Neural progenitor cell (in vitro differentiated cells): Measurements from ENCODE around the gene CD14.

Source experiments
- EZH2phosphoT487 ChIP-seq: fragments of 200-600 bp; sonication (generic); IDR thresholded peaks from 2 replicates; pipeline ENCODE4 v1.6.1; 2017; ENCODE audit warnings: antibody characterized with exemption
- TF ChIP-seq, protein P1 (sequence below): fragments of 200-600 bp; sonication (generic); IDR thresholded peaks from 2 replicates; pipeline ENCODE4 v1.5.1; 2017; ENCODE audit warnings: antibody characterized with exemption, mild to moderate bottlenecking

- TF ChIP-seq, protein P1, sequence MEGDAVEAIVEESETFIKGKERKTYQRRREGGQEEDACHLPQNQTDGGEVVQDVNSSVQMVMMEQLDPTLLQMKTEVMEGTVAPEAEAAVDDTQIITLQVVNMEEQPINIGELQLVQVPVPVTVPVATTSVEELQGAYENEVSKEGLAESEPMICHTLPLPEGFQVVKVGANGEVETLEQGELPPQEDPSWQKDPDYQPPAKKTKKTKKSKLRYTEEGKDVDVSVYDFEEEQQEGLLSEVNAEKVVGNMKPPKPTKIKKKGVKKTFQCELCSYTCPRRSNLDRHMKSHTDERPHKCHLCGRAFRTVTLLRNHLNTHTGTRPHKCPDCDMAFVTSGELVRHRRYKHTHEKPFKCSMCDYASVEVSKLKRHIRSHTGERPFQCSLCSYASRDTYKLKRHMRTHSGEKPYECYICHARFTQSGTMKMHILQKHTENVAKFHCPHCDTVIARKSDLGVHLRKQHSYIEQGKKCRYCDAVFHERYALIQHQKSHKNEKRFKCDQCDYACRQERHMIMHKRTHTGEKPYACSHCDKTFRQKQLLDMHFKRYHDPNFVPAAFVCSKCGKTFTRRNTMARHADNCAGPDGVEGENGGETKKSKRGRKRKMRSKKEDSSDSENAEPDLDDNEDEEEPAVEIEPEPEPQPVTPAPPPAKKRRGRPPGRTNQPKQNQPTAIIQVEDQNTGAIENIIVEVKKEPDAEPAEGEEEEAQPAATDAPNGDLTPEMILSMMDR = no peak
- no peak for TF ChIP-seq EZH2phosphoT487
These were observed 1.1 kb upstream of the CD14 start for GRCh38 chr5:140634103-140634502.
